Smooth muscle cell (in vitro differentiated cells): Measurements from ENCODE around the gene LRRC36. TPM values are rescaled to one million over a fixed set of nuclear protein-coding genes. Genes with fewer than 3 reads are reported as not detected.

Experiments used
- DNase-seq: peaks from one replicate; lab custom pipeline; 2025; ENCODE audit not compliant: unreplicated experiment; lab: John Stamatoyannopoulos, UW
- H2AFZ ChIP-seq: fragments of 200-600 bp; sonication (generic); 2 replicates; pipeline ENCODE4 v1.6.0; 2016; ENCODE audit warnings: antibody characterized with exemption, low read depth, mild to moderate bottlenecking
- H3F3A ChIP-seq: fragments of 200-600 bp; sonication (generic); 2 replicates; pipeline ENCODE4 v1.6.0; 2017; ENCODE audit warnings: antibody characterized with exemption, low read depth
- H3K27ac ChIP-seq: fragments of 200-600 bp; sonication (generic); 2 replicates; pipeline ENCODE4 v1.5.1; 2016; ENCODE audit warnings: low read depth, mild to moderate bottlenecking
- H3K27me3 ChIP-seq: fragments of 200-600 bp; sonication (generic); 2 replicates; pipeline ENCODE4 v1.6.1; 2016; ENCODE audit warnings: low read depth, mild to moderate bottlenecking
- H3K36me3 ChIP-seq: fragments of 200-600 bp; sonication (generic); 2 replicates; pipeline ENCODE4 v1.5.1; 2016; ENCODE audit warnings: low read depth
- H3K4me1 ChIP-seq: fragments of 200-600 bp; sonication (generic); 2 replicates; pipeline ENCODE4 v1.5.1; 2016; ENCODE audit warnings: low read depth
- H3K4me2 ChIP-seq: fragments of 200-600 bp; sonication (generic); 2 replicates; pipeline ENCODE4 v1.6.0; 2016; ENCODE audit warnings: mild to moderate bottlenecking
- H3K4me3 ChIP-seq: fragments of 200-600 bp; sonication (generic); 2 replicates; pipeline ENCODE4 v1.5.1; 2016; ENCODE audit warnings: mild to moderate bottlenecking
- H3K79me2 ChIP-seq: fragments of 200-600 bp; sonication (generic); 2 replicates; pipeline ENCODE4 v1.6.0; 2016; ENCODE audit warnings: low read depth, mild to moderate bottlenecking
- H3K9ac ChIP-seq: fragments of 200-600 bp; sonication (generic); 2 replicates; pipeline ENCODE4 v1.6.0; 2016; ENCODE audit warnings: low read depth
- H3K9me3 ChIP-seq: fragments of 200-600 bp; sonication (generic); replicated peaks from 2 replicates; pipeline ENCODE4 v1.5.1; 2016; ENCODE audit warnings: low read depth
- H4K20me1 ChIP-seq: fragments of 200-600 bp; sonication (generic); 2 replicates; pipeline ENCODE4 v1.6.0; 2016; ENCODE audit warnings: low read depth
- CTCF ChIP-seq: fragments of 200-600 bp; sonication (generic); IDR thresholded peaks from 2 replicates; pipeline ENCODE4 v1.5.1; 2017; ENCODE audit warnings: borderline replicate concordance, mild to moderate bottlenecking, antibody characterized with exemption; ENCODE audit not compliant: insufficient read depth, poor library complexity, severe bottlenecking
- WGBS: methylation state at CpG from one replicate; pipeline ENCODE4 v1.1.7; 2016; ENCODE audit warnings: low lambda C conversion rate; 5-methylcytosine and 5-hydroxymethylcytosine counted together
- polyA plus RNA-seq: library from polyadenylated mRNA; unstranded; fragments of >200 nt; fragmentation: Nextera tagmentation; extraction: Ambion mirVana; gene quantifications from 2 replicates; pipeline ENCODE4 v1.2.1, GENCODE V29; 2016
- total RNA-seq: library from RNA; depleted of rRNA; stranded (reverse); fragments of >200 nt; gene quantifications from 2 replicates; pipeline ENCODE4 v1.2.3, GENCODE V29; 2014

LRRC36 gene
- total and polyA plus RNA-seq, 2 experiments from 2014 or later = 0.24 TPM; not detected in 1

GRCh38 chr16:67378642-67379041, 52.0 kb downstream of the LRRC36 start:
- no peaks in the 10 kb centered on the region for H3F3A ChIP-seq
- no peak overlapping the region for H3K9ac ChIP-seq
- H4K20me1 ChIP-seq = no peaks in the 10 kb centered on the region
- TF ChIP-seq CTCF = no peak
- no peak overlapping the region for H2AFZ ChIP-seq
- WGBS = 77% methylated on average over 1 of the region's 1 CpG
- no peaks in the 10 kb centered on the region for H3K79me2 ChIP-seq
- H3K27me3 ChIP-seq = peaks cover 7% of the 10 kb centered on the region
- DNase-seq = no peak
- no peak overlapping the region for H3K27ac ChIP-seq
- H3K36me3 ChIP-seq = no peaks in the 10 kb centered on the region
- no peak overlapping the region for H3K4me2 ChIP-seq
- no peaks in the 10 kb centered on the region for H3K4me1 ChIP-seq
- H3K9me3 ChIP-seq = no peaks in the 10 kb centered on the region
- no peak overlapping the region for H3K4me3 ChIP-seq

- Histone ChIP-seq H3K36me3 (no peaks in the 10 kb centered on the region), H2AFZ (no peak overlapping the region), H3K4me3 (no peak overlapping the region), H3F3A (no peaks in the 10 kb centered on the region), H3K9me3 (no peaks in the 10 kb centered on the region), H4K20me1 (no peaks in the 10 kb centered on the region), H3K27me3 (peaks cover 34% of the 10 kb centered on the region), H3K4me1 (no peaks in the 10 kb centered on the region), H3K27ac (no peak overlapping the region), H3K79me2 (no peaks in the 10 kb centered on the region), H3K4me2 (no peak overlapping the region), H3K9ac (no peak overlapping the region)
- TF ChIP-seq CTCF = no peak
- 61% methylated on average over 3 of the region's 3 CpGs for WGBS
- DNase-seq = no peak
Measured at GRCh38 chr16:67383284-67383683, 56.7 kb downstream of the LRRC36 start.

- no peaks in the 10 kb centered on the region for H3K4me1 ChIP-seq
- H3K4me3 ChIP-seq = no peak overlapping the region
- no peak for TF ChIP-seq CTCF
- no peaks in the 10 kb centered on the region for H3K36me3 ChIP-seq
- DNase-seq = no peak
- H3K9me3 ChIP-seq = no peaks in the 10 kb centered on the region
- peaks cover 31% of the 10 kb centered on the region for H3K27me3 ChIP-seq
- H3K79me2 ChIP-seq = no peaks in the 10 kb centered on the region
- H2AFZ ChIP-seq = no peak overlapping the region
- H3K27ac ChIP-seq = no peak overlapping the region
- H3K9ac ChIP-seq = no peak overlapping the region
- H3K4me2 ChIP-seq = no peak overlapping the region
- WGBS = 91% methylated on average over 8 of the region's 8 CpGs
- no peaks in the 10 kb centered on the region for H3F3A ChIP-seq
- no peaks in the 10 kb centered on the region for H4K20me1 ChIP-seq
Measured at GRCh38 chr16:67384778-67385510, 58.3 kb downstream of the LRRC36 start.
